Kidney (tissue), 14 donors: ENCODE measurements around the gene PACC1. TPM values are rescaled to one million over a fixed set of nuclear protein-coding genes. Genes with fewer than 3 reads are reported as not detected.

ENCODE experiments used
- DNase-seq, 5 donors: peaks; one replicate each; pipeline ENCODE4 v3.0.0-alpha.2; 2013 to 2020
- FAIRE-seq: peaks from 2 replicates; lab custom pipeline; 2012; peaks lifted over from hg19 to GRCh38; lab: Jason Lieb, UNC
- H3K27ac ChIP-seq, 2 donors: one replicate each; pipeline ENCODE4 v1.7.0; 2013; ENCODE audit warnings: low read depth in 2 of 2, low read length in 2 of 2, inconsistent platforms in 1 of 2
- H3K27me3 ChIP-seq: one replicate; pipeline ENCODE4 v1.7.1; 2013; ENCODE audit warnings: low read length, inconsistent platforms; ENCODE audit not compliant: control insufficient read depth, insufficient read depth
- H3K36me3 ChIP-seq, 3 donors: one replicate each; pipeline versions ENCODE4 v1.7.0 to v1.7.1; 2013; ENCODE audit warnings: low read length in 3 of 3, control low read depth in 1 of 3, inconsistent platforms in 1 of 3; ENCODE audit not compliant: insufficient read depth in 3 of 3, control insufficient read depth in 2 of 3
- H3K4me1 ChIP-seq, 3 donors: one replicate each; pipeline versions ENCODE4 v1.7.0 to v1.7.1; 2013; ENCODE audit warnings: low read length in 3 of 3, inconsistent platforms in 1 of 3, low read depth in 1 of 3; ENCODE audit not compliant: control insufficient read depth in 2 of 3, insufficient read depth in 2 of 3
- H3K4me3 ChIP-seq, 3 donors: one replicate each; pipeline versions ENCODE4 v1.7.0 to v1.8.1; 2013; ENCODE audit warnings: low read length in 3 of 3, control low read depth in 1 of 3, inconsistent platforms in 1 of 3
- H3K9ac ChIP-seq, 3 donors: one replicate each; pipeline versions ENCODE4 v1.7.0 to v1.7.1; 2013; ENCODE audit warnings: low read length in 3 of 3, control low read depth in 1 of 3, inconsistent platforms in 1 of 3
- H3K9me3 ChIP-seq, 3 donors: one replicate each; pipeline versions ENCODE4 v1.7.0 to v1.7.1; 2013; ENCODE audit warnings: low read length in 3 of 3, control low read depth in 1 of 3, inconsistent platforms in 1 of 3; ENCODE audit not compliant: control insufficient read depth in 2 of 3, insufficient read depth in 1 of 3
- intact Hi-C: fragments of 100-400 bp; cut with DNase I; formaldehyde crosslinking; loops from one replicate; pipeline ENCODE4 v1.11.1; 2022
- polyA plus RNA-seq: library from polyadenylated mRNA; stranded (reverse); fragments of 350-450 nt; fragmentation: Illumina TruSeq; extraction: RNeasy Lipid Tissue Mini Kit (QIAGEN cat#74804); gene quantifications from one replicate; pipeline ENCODE4 v1.2.3, GENCODE V29; 2014; ENCODE audit warnings: low read depth, low replicate concordance; ENCODE audit not compliant: insufficient read depth
- total RNA-seq: library from RNA; stranded (reverse); fragmentation: NEBNext Ultra II Directional; extraction: Animal tissue kit (Norgen Biotek cat#: 25700); gene quantifications from one replicate; pipeline ENCODE4 v1.2.1, GENCODE V29; 2021
- TF ChIP-seq, protein P1 (sequence below): IDR thresholded peaks from 3 replicates; pipeline ENCODE4 v1.5.1; 2012; ENCODE audit warnings: mild to moderate bottlenecking, moderate library complexity, borderline replicate concordance; ENCODE audit not compliant: insufficient read depth; ENCODE audit errors: extremely low read depth
- donor health status: control.
- donor health status: control.
- donor health status: control.
- donor health status: control.
- donor health status: control.
- donor health status: DM: yes; HTN: yes; CAD: no.
- donor health status: Normal renal cell carcinoma (clear cell type).

The PACC1 gene
- total and polyA plus RNA-seq, 2 donors from 2014 or later: 8.7 to 13.7 TPM

DNA sequence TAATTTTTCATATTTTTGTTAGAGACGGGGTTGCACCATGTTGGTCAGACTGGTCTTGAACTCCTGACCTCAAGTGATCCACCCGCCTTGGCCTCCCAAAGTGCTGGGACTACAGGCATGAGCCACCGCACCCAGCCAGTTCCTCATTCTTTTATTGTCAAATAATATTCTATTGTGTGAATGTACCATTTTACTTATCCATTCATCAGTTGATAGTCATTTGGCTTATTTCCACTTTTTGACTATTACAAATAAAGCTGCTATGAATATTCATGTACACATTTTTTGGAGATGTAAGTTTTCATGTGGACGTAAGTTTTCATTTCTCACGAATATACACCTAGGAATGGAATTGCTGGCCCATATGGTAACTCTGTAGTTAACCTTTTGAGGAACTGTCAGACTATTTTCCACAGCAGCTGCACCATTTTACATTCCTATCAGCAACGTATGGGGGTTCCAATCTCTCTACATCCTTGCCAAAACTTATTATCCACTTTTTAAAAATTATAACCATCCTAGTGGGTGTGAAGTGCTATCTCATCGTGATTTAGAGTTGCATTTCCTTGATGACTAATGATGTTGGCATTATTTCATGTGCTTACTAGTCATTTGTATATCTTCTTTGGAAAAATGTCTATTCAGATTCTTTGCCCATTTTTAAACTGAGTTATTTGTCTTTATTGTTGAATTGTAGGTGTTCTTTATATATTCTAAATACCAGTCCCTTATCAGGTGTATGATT, 12.7 kb downstream of the PACC1 start:
- TF ChIP-seq, protein P1, sequence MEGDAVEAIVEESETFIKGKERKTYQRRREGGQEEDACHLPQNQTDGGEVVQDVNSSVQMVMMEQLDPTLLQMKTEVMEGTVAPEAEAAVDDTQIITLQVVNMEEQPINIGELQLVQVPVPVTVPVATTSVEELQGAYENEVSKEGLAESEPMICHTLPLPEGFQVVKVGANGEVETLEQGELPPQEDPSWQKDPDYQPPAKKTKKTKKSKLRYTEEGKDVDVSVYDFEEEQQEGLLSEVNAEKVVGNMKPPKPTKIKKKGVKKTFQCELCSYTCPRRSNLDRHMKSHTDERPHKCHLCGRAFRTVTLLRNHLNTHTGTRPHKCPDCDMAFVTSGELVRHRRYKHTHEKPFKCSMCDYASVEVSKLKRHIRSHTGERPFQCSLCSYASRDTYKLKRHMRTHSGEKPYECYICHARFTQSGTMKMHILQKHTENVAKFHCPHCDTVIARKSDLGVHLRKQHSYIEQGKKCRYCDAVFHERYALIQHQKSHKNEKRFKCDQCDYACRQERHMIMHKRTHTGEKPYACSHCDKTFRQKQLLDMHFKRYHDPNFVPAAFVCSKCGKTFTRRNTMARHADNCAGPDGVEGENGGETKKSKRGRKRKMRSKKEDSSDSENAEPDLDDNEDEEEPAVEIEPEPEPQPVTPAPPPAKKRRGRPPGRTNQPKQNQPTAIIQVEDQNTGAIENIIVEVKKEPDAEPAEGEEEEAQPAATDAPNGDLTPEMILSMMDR: no peak
- H3K27me3 ChIP-seq: no peaks in the 10 kb centered on the region
- intact Hi-C loops: no loop called here
- no peak overlapping the region for H3K4me3 ChIP-seq
- H3K9me3 ChIP-seq: peaks cover 0 to 2% (median 2%) of the 10 kb centered on the region in 3 donors
- DNase-seq: no peak
- no peaks in the 10 kb centered on the region for H3K4me1 ChIP-seq
- no peak for FAIRE-seq
- H3K9ac ChIP-seq: no peak overlapping the region
- H3K27ac ChIP-seq: no peak overlapping the region
- H3K36me3 ChIP-seq: peaks cover 0 to 4% (median 2%) of the 10 kb centered on the region in 3 donors

DNA sequence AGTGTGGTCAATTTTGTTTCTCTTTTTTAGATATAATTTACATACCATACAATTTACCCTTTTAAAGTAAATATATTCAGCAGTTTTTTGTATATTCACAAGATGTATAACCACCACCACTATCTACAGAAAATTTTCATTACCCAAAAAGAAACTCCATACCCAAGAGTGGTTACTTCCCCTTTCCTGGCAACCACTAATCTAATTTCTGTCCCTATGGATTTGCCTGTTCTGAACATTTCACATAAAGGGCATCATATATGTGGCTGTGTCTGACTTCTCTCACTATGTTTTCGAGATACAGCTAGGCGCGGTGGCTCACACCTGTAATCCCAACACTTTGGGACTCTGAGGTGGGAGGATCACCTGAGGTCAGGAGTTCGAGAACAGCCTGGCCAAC, 13.6 kb downstream of the PACC1 start:
- no peak for DNase-seq
- Histone ChIP-seq H3K36me3 (peaks cover 0 to 4% (median 2%) of the 10 kb centered on the region in 3 donors), H3K27ac (no peak overlapping the region), H3K9ac (no peak overlapping the region), H3K4me1 (no peaks in the 10 kb centered on the region), H3K27me3 (no peaks in the 10 kb centered on the region), H3K9me3 (peaks cover 0 to 5% (median 3%) of the 10 kb centered on the region in 3 donors), H3K4me3 (no peak overlapping the region)
- FAIRE-seq: no peak
- TF ChIP-seq, protein P1: no peak
- intact Hi-C loops: no loop called here

DNA sequence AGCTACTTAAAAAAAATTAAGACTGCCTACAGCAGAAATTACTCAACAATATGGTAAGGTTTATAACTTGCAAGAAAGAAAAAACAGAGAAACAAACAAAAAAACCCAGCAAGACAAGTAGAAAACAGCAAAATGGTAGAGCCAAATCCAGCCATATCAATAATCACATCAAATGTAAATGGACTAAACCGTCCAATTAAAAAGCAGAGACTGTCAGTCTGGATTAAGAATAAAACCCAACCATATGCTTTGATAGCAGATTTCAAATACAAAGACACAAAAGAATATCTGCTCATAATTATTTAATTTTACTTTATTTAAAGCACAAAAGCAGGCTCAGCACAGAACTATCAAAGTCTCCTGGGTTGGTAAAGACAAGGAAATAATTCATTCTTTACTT, 17.5 kb downstream of the PACC1 start:
- TF ChIP-seq, protein P1: no peak
- DNase-seq (no peak), FAIRE-seq (no peak)
- Histone ChIP-seq H3K4me1 (no peaks in the 10 kb centered on the region), H3K27me3 (no peaks in the 10 kb centered on the region), H3K9me3 (peaks cover 0 to 5% (median 3%) of the 10 kb centered on the region in 3 donors), H3K36me3 (no peaks in the 10 kb centered on the region), H3K4me3 (no peak overlapping the region), H3K9ac (no peak overlapping the region), H3K27ac (no peak overlapping the region)
- intact Hi-C loops: no loop called here
